Measurements from ENCODE around the gene DPY19L3.
"Not testable (repeated sequence)": the region's sequence is repeated elsewhere in the genome, so short reads cannot be mapped to it uniquely, and the experiment has no call there.

The DPY19L3 gene

DNA sequence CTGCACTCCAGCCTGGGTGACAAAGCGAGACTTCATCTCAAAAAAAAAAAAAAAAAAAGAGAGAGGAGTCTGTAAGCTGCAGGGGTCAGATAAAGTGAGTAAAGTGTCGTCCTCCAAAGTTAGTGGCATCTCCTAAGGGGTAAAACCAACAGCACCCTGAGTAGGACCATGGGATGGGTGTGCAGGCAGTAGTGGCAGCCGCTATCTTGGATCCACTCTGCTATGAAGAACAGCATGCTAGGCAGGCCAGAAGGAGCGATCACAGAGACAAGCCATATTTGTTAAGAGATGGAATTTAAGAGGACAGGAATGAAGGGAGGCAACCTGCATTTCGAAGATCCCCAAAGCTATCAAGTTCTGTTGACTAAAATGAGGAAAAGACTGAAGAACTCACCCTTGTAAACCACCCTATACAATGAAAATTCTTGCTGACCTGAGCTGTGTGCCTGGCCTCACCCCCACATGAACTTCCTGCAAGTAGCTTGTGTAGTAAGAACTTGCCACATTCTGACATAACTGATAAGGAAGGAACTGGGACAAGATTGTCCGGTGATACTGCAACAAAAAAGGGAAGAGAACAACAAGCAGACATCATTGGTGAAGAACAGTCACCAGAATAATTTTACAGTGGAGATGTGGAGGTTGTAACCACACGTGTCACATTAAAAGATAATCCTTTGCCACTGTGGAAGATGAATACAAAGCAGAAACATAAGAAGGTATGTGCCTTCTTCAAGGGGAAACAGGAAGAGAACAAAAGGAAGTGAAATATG, 16.2 kb downstream of the DPY19L3 start:
- peaks cover 10% of the 10 kb centered on the region for H3K36me3 ChIP-seq (replicated peaks)
- TF ChIP-seq, protein P1, sequence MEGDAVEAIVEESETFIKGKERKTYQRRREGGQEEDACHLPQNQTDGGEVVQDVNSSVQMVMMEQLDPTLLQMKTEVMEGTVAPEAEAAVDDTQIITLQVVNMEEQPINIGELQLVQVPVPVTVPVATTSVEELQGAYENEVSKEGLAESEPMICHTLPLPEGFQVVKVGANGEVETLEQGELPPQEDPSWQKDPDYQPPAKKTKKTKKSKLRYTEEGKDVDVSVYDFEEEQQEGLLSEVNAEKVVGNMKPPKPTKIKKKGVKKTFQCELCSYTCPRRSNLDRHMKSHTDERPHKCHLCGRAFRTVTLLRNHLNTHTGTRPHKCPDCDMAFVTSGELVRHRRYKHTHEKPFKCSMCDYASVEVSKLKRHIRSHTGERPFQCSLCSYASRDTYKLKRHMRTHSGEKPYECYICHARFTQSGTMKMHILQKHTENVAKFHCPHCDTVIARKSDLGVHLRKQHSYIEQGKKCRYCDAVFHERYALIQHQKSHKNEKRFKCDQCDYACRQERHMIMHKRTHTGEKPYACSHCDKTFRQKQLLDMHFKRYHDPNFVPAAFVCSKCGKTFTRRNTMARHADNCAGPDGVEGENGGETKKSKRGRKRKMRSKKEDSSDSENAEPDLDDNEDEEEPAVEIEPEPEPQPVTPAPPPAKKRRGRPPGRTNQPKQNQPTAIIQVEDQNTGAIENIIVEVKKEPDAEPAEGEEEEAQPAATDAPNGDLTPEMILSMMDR (IDR thresholded peaks at IDR 0.05; ENCODE audit: low read depth, low read length, missing control alignments) = no peak
- peak; percentile 37 for DNase-seq
- in situ Hi-C loops (cut with HindIII; ENCODE audit: low pct_ligation_motif_present, low sequenced_read_pairs) = no loop called here
- no peak overlapping the region for H3K4me3 ChIP-seq (ENCODE audit: low read depth, low read length)
- no peaks in the 10 kb centered on the region for H3K27me3 ChIP-seq (replicated peaks)
- H3K27ac ChIP-seq = no peak overlapping the region

GRCh38 chr19:32422435-32422834, 16.9 kb downstream of the DPY19L3 start:
- Histone ChIP-seq H3K27ac (no peak overlapping the region), H3K36me3 (replicated peaks) (peaks cover 10% of the 10 kb centered on the region)

DNA sequence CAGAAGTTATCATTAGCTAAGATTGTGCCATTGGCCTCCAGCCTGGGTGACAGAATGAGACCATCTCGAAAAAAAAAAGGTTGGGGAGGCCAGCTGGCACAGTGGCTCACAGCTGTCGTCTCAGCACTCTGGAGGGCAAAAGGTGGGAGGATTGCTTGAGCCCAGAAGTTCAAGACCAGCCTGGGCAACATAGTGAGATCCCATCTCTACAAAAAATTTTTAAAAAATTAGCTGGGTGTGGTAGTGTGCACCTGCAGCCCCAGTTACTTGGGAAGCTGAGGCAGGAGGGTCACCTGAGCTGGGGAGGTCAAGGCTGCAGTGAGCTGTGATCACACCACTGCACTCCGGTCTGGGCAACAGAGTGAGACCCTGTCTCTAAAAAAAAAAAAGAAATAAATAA, 18.4 kb downstream of the DPY19L3 start:
- in situ Hi-C loops (cut with HindIII; ENCODE audit: low pct_ligation_motif_present, low sequenced_read_pairs); H3K27me3 ChIP-seq (replicated peaks); H3K36me3 ChIP-seq (replicated peaks); DNase-seq; H3K4me3 ChIP-seq (ENCODE audit: low read depth, low read length); H3K27ac ChIP-seq: not testable (repeated sequence)

More at GRCh38 chr19:32422435-32422834, 16.9 kb downstream of the DPY19L3 start:
- H3K27me3 ChIP-seq (replicated peaks) = no peaks in the 10 kb centered on the region
- TF ChIP-seq, protein P1 (IDR thresholded peaks at IDR 0.05; ENCODE audit: low read depth, low read length, missing control alignments) = no peak
- no peak overlapping the region for H3K4me3 ChIP-seq (ENCODE audit: low read depth, low read length)
- in situ Hi-C loops (cut with HindIII; ENCODE audit: low pct_ligation_motif_present, low sequenced_read_pairs) = no loop called here
- no peak for DNase-seq

- no peak overlapping the region for H3K27ac ChIP-seq
- no peak for DNase-seq
- H3K36me3 ChIP-seq (replicated peaks) = peaks cover 3% of the 10 kb centered on the region
- H3K27me3 ChIP-seq (replicated peaks) = no peaks in the 10 kb centered on the region
- TF ChIP-seq, protein P1 (IDR thresholded peaks at IDR 0.05; ENCODE audit: low read depth, low read length, missing control alignments) = no peak
- H3K4me3 ChIP-seq (ENCODE audit: low read depth, low read length) = no peak overlapping the region
- in situ Hi-C loops (cut with HindIII; ENCODE audit: low pct_ligation_motif_present, low sequenced_read_pairs) = no loop called here
Observed at GRCh38 chr19:32427536-32427935, 22.0 kb downstream of the DPY19L3 start.

DNA sequence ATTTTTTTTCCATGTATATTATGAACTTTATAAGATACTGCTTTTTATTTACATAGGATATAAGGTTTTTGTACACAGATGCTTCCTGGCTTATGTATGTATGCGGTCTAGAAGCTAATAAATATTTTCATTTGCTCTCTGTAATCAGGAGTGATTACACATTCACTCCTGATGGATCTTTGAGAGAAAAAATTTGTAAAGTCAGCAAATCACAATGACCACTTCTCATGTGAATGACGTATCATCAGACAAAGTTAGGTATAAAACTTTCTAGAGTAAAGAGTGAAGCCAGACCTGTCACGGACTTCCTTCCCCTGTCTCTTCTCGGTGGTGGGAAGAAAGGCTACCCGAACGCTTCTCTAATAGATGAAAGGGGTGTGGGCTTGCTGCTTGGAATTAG, 31.1 kb downstream of the DPY19L3 start:
- Histone ChIP-seq H3K27ac (no peak overlapping the region), H3K4me3 (ENCODE audit: low read depth, low read length) (no peak overlapping the region), H3K27me3 (replicated peaks) (no peaks in the 10 kb centered on the region), H3K36me3 (replicated peaks) (peaks cover 18% of the 10 kb centered on the region)
- in situ Hi-C loops (cut with HindIII; ENCODE audit: low pct_ligation_motif_present, low sequenced_read_pairs) = no loop called here
- no peak for DNase-seq
- TF ChIP-seq, protein P1 (IDR thresholded peaks at IDR 0.05; ENCODE audit: low read depth, low read length, missing control alignments) = no peak

GRCh38 chr19:32437096-32437495, 31.5 kb downstream of the DPY19L3 start:
- no peaks in the 10 kb centered on the region for H3K27me3 ChIP-seq (replicated peaks)
- no peak overlapping the region for H3K4me3 ChIP-seq (ENCODE audit: low read depth, low read length)
- in situ Hi-C loops (cut with HindIII; ENCODE audit: low pct_ligation_motif_present, low sequenced_read_pairs) = no loop called here
- H3K36me3 ChIP-seq (replicated peaks) = peaks cover 18% of the 10 kb centered on the region
- H3K27ac ChIP-seq = no peak overlapping the region
- DNase-seq = no peak
- TF ChIP-seq, protein P1 (IDR thresholded peaks at IDR 0.05; ENCODE audit: low read depth, low read length, missing control alignments) = no peak

All from brain microvascular endothelial cell (primary cell).